Tibial artery (tissue), 4 donors: ENCODE data around the gene ADNP2.

Source experiments
- DNase-seq, 2 donors: peaks; one replicate each; pipeline ENCODE4 v3.0.0-alpha.2; 2019
- H3K27ac ChIP-seq, 2 donors: fragments of 200-600 bp; sonication (generic) in 1 of 2; 1 replicate in 1 of 2; 2 replicates in 1 of 2; pipeline ENCODE4 v1.5.1; 2018 to 2019; ENCODE audit warnings: mild to moderate bottlenecking in 1 of 2
- H3K27me3 ChIP-seq, 2 donors: fragments of 200-600 bp; sonication (generic) in 1 of 2; one replicate each; pipeline versions ENCODE4 v1.5.1 to v1.6.0; 2016 to 2019
- H3K36me3 ChIP-seq, 3 donors: fragments of 200-600 bp; sonication (generic) in 2 of 3; one replicate each; pipeline ENCODE4 v1.5.1; 2016 to 2019; ENCODE audit warnings: mild to moderate bottlenecking in 2 of 3
- H3K4me1 ChIP-seq, 4 donors: fragments of 200-600 bp; sonication (generic) in 2 of 4; 1 replicate in 3 of 4; 2 replicates in 1 of 4; pipeline ENCODE4 v1.5.1; 2016 to 2019
- H3K4me3 ChIP-seq, 2 donors: fragments of 200-600 bp; sonication (generic) in 1 of 2; 1 replicate in 1 of 2; 2 replicates in 1 of 2; pipeline ENCODE4 v1.5.1; 2018 to 2019; ENCODE audit warnings: mild to moderate bottlenecking in 2 of 2
- H3K9me3 ChIP-seq, 3 donors: fragments of 200-600 bp; sonication (generic) in 1 of 3; one replicate each; pipeline ENCODE4 v1.5.1; 2016 to 2019
- intact Hi-C: fragments of 100-400 bp; cut with DNase I; formaldehyde crosslinking; loops from one replicate; pipeline ENCODE4 v1.15.0; 2023; ENCODE audit warnings: low total_unique reads
- TF ChIP-seq, protein P1 (sequence below), 2 experiments: fragments of 200-600 bp in 1 of 2; fragments of 450-650 bp in 1 of 2; IDR thresholded peaks; one replicate each; pipeline ENCODE4 v1.5.1; 2017 to 2019; ENCODE audit warnings: antibody characterized with exemption in 2 of 2, mild to moderate bottlenecking in 1 of 2, moderate library complexity in 1 of 2

The ADNP2 gene

GRCh38 chr18:80167931-80168330 lies 58.9 kb downstream of the ADNP2 start:
- no peak for DNase-seq
- H3K27ac ChIP-seq, result no peak overlapping the region
- peaks cover 0 to 6% (median 0%) of the 10 kb centered on the region in 4 donors for H3K4me1 ChIP-seq
- TF ChIP-seq, protein P1, sequence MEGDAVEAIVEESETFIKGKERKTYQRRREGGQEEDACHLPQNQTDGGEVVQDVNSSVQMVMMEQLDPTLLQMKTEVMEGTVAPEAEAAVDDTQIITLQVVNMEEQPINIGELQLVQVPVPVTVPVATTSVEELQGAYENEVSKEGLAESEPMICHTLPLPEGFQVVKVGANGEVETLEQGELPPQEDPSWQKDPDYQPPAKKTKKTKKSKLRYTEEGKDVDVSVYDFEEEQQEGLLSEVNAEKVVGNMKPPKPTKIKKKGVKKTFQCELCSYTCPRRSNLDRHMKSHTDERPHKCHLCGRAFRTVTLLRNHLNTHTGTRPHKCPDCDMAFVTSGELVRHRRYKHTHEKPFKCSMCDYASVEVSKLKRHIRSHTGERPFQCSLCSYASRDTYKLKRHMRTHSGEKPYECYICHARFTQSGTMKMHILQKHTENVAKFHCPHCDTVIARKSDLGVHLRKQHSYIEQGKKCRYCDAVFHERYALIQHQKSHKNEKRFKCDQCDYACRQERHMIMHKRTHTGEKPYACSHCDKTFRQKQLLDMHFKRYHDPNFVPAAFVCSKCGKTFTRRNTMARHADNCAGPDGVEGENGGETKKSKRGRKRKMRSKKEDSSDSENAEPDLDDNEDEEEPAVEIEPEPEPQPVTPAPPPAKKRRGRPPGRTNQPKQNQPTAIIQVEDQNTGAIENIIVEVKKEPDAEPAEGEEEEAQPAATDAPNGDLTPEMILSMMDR (IDR thresholded peaks at IDR 0.05), result no peak
- H3K9me3 ChIP-seq, result peaks cover 0 to 17% (median 0%) of the 10 kb centered on the region in 3 donors
- no peak overlapping the region for H3K4me3 ChIP-seq
- H3K36me3 ChIP-seq, result no peaks in the 10 kb centered on the region
- intact Hi-C loops, result no loop called here
- no peaks in the 10 kb centered on the region for H3K27me3 ChIP-seq

DNA sequence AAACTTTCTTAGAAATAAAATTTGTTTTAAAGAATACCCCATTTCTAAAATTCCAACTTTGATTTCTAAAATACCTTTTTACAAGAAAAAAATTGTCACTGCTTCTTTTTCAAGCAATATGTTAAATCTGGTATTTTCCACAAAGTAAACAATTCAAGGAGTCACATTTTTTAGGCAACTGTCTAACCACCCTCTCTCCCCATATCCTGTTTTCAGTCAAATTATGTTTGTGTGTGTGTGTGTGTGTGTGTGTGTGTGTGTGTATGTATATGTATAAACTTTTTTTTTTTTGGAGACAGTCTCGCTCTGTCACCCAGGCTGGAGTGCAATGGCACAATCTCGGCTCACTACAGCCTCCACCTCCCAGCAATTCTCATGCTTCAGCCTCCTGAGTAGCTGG lies 59.3 kb downstream of the ADNP2 start:
- H3K27me3 ChIP-seq, result no peaks in the 10 kb centered on the region
- intact Hi-C loops, result no loop called here
- no peak for DNase-seq
- H3K4me3 ChIP-seq, result no peak overlapping the region
- H3K4me1 ChIP-seq, result peaks cover 0 to 6% (median 0%) of the 10 kb centered on the region in 4 donors
- TF ChIP-seq, protein P1 (IDR thresholded peaks at IDR 0.05), result no peak
- H3K36me3 ChIP-seq, result no peaks in the 10 kb centered on the region
- peaks cover 0 to 17% (median 0%) of the 10 kb centered on the region in 3 donors for H3K9me3 ChIP-seq
- H3K27ac ChIP-seq, result no peak overlapping the region

- no peak for DNase-seq
- Histone ChIP-seq H3K36me3 (no peaks in the 10 kb centered on the region), H3K27me3 (no peaks in the 10 kb centered on the region), H3K4me1 (peaks cover 0 to 6% (median 0%) of the 10 kb centered on the region in 4 donors), H3K9me3 (peaks cover 0 to 16% (median 0%) of the 10 kb centered on the region in 3 donors), H3K4me3 (no peak overlapping the region), H3K27ac (no peak overlapping the region)
- TF ChIP-seq, protein P1 (IDR thresholded peaks at IDR 0.05), result no peak
- intact Hi-C loops, result no loop called here
Observed at GRCh38 chr18:80168982-80169381, 59.9 kb downstream of the ADNP2 start.

DNA sequence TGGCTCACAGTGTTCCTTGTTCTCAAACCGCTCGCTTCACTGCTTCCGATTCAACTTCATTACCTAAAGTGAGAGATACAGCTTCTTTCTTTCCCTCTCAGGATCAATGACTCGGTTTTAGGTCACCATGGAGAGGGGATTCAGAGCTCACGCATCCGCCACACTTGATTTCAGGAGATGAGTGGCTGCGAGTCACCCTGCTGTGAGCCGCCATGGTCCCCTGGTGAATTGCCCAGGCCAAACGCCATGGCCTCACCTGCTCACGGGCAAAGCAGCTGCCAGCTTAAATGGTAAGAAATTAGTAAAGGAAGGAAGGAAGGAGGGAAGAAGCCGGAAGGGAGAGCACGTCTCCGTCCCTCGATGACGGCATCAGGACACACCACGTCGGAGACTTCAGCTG lies 60.5 kb downstream of the ADNP2 start:
- no peak overlapping the region for H3K27ac ChIP-seq
- TF ChIP-seq, protein P1 (IDR thresholded peaks at IDR 0.05), result no peak
- no peak overlapping the region for H3K4me3 ChIP-seq
- intact Hi-C loops, result no loop called here
- DNase-seq, result no peak
- peaks cover 0 to 10% (median 0%) of the 10 kb centered on the region in 3 donors for H3K9me3 ChIP-seq
- peaks cover 0 to 6% (median 0%) of the 10 kb centered on the region in 4 donors for H3K4me1 ChIP-seq
- H3K27me3 ChIP-seq, result no peaks in the 10 kb centered on the region
- H3K36me3 ChIP-seq, result no peaks in the 10 kb centered on the region

DNA sequence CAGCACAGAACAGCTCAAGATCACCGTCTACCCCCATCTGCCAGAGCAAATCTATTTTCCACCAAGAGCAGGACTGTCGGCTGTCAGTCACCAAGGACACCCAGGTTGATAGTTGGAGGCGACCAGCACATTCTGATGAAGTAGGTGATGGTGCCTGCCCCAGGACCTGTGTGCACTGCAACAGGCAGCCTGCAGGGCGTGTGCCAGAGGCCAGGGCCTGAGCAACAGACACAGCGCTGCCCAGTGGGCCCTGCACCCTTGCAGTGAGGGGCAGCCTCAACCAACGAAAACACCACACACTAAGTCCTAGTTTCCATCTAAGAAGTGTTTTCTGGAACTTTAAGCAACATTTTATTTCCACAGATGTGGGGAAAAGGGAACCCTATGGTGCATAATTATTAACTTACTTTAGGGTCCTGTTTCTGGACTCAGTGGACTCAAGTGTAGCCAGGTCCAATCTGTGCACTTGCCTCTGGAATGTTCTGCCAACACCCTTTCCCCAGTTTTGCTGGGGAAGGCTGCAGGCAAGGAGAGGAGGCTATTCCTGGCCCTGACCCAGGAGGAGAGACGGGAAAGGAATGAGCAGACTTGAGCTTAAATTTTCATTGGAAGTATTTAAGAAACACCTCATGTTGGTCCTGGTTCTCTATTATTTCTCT lies 61.5 kb downstream of the ADNP2 start:
- intact Hi-C loops, result no loop called here
- DNase-seq, result no peak

More for the DNA sequence above, 61.5 kb downstream of the ADNP2 start:
- no peak overlapping the region for H3K27ac ChIP-seq
- H3K4me3 ChIP-seq, result no peak overlapping the region
- H3K9me3 ChIP-seq, result peaks cover 0 to 5% (median 0%) of the 10 kb centered on the region in 3 donors
- TF ChIP-seq, protein P1 (IDR thresholded peaks at IDR 0.05), result no peak
- no peaks in the 10 kb centered on the region for H3K36me3 ChIP-seq
- H3K4me1 ChIP-seq, result peaks cover 0 to 6% (median 0%) of the 10 kb centered on the region in 4 donors
- H3K27me3 ChIP-seq, result no peaks in the 10 kb centered on the region
